ENCODE data around the gene RER1.

- TF ChIP-seq, protein P1, sequence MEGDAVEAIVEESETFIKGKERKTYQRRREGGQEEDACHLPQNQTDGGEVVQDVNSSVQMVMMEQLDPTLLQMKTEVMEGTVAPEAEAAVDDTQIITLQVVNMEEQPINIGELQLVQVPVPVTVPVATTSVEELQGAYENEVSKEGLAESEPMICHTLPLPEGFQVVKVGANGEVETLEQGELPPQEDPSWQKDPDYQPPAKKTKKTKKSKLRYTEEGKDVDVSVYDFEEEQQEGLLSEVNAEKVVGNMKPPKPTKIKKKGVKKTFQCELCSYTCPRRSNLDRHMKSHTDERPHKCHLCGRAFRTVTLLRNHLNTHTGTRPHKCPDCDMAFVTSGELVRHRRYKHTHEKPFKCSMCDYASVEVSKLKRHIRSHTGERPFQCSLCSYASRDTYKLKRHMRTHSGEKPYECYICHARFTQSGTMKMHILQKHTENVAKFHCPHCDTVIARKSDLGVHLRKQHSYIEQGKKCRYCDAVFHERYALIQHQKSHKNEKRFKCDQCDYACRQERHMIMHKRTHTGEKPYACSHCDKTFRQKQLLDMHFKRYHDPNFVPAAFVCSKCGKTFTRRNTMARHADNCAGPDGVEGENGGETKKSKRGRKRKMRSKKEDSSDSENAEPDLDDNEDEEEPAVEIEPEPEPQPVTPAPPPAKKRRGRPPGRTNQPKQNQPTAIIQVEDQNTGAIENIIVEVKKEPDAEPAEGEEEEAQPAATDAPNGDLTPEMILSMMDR (IDR thresholded peaks at IDR 0.05; ENCODE audit: insufficient read depth, low read depth, low read length): no peak
- TF ChIP-seq EZH2 (IDR thresholded peaks at IDR 0.05; ENCODE audit: insufficient read depth, low read length): no peak
These were observed 54.2 kb downstream of the RER1 start for GRCh38 chr1:2445823-2446215.
